GM18867 (cell line): ENCODE data around the gene SSUH2.
"Not testable (repeated sequence)": the region's sequence is repeated elsewhere in the genome, so short reads cannot be mapped to it uniquely, and the experiment has no call there.

Experiments used
- ATAC-seq: cut with Tn5 transposase; IDR thresholded peaks from one replicate; pipeline ENCODE4 v1.9.1; 2021; ENCODE audit warnings: mild to moderate bottlenecking, moderate library complexity; ENCODE audit not compliant: unreplicated experiment

The SSUH2 gene

GRCh38 chr3:8644748-8645390, at the start of gene SSUH2:
SSUH2 (minus strand) TSS chr3:8644798; CDS start chr3:8644758, 40 bp downstream.
- ATAC-seq, result no peak

- ATAC-seq, result not testable (repeated sequence)
These were observed 46.7 kb upstream of the SSUH2 start for GRCh38 chr3:8691295-8691694.

- ATAC-seq, result not testable (repeated sequence)
These were observed 40.4 kb upstream of the SSUH2 start for GRCh38 chr3:8684992-8685391.

DNA sequence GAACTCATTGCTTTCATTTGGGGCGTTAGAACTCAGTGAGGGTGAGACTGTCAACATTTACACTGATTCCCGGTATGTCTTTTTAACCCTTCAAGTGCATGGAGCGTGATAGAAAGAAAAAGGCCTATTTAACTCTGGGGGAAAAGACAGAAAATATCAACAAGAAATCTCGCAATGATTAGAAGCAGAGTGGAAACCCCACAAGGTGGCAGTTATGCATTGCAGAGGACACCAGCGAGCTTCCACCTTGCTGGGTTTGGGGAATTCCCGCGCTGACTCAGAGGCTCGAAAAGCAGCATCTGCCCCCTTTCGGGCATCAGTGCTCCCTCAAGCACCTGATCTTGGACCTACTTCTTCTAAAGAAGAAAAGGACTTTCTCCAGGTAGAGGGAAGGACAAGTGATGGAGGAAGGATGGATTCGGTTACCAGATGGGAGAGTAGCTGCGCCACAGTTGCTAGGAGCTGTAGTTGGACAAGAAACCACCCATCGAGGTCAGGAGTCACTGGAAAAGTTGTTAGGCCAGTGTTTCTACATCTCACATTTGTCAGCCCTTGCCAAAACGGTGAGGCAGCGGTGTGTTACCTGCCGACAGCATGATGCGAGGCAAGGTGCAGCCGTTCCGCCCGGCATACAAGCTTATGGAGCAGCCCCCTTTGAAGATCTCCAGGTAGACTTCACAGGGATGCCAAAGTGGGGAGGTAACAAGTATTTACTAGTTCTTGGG, 38.4 kb upstream of the SSUH2 start:
- ATAC-seq, result not testable (repeated sequence)

DNA sequence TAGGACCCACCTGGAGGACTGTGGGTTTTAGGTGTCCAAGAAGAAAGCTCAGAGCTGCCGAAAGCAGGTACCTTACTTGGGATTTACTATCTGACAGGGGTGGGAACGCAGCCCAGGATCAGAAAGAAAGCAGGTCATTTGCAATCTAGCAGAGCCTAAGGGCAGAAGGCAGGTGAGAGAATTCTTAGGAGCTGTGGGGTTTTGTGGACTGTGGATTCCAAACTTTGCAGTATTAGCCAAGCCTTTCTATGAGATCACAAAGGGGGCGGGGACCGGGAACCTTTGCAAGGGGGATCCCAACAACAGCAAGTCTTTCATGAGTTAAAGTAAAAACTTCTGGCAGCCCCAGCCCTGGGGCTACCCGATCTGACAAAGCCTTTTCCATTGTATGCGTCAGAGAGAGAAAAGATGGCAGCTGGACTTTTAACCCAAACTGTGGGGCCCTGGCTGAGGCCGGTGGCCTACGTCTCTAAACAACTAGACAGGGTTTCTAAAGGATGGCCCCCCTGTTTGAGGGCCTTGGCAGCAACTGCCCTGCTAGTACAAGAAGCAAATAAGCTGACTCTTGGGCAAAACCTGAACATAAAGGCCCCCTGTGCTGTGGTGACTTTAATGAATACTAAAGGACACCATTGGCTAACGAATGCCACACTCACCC, 37.4 kb upstream of the SSUH2 start:
- ATAC-seq, result not testable (repeated sequence)

DNA sequence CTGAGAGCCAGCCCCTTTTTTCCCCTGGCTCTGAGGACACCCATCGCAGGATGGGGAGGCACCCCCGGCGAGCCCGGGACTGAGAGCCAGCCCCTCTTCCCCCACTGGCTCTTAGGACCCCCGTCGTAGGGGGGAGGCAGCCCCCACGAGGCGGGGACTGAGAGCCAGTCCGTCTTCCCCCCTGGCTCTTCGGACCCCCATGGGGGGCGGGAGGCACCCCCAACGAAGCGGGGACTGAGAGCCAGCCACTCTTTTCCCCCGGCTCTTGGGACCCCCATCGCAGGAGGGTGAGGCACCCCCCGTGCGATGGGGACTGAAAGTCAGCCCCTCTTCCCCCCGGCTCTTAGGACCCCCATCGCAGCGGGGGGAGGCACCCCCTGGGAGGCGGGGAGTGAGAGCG, 36.8 kb upstream of the SSUH2 start:
- no peak for ATAC-seq

DNA sequence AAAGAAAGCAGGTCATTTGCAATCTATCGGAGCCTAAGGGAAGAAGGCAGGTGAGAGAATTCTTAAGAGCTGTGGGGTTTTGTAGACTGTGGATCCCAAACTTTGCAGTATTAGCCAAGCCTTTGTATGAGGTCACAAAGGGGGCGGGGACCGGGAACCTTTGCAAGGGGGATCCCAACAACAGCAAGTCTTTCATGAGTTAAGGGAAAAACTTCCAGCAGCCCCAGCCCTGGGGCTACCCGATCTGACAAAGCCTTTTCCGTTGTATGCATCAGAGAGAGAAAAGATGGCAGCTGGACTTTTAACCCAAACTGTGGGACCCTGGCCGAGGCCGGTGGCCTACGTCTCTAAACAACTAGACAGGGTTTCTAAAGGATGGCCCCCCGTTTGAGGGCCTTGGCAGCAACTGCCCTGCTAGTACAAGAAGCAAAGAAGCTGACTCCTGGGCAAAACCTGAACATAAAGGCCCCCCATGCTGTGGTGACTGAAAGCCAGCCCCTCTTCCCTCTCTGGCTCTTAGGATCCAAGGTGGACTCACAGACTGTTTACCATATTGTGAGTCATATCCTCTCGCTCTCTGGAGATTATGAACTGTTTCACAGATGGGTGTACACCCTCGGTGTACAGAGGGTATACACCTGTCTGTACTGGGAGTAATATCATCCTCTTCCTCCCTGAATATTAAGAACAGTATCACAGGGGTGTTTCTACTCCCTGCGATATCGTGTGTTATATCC, 35.4 kb upstream of the SSUH2 start:
- ATAC-seq, result not testable (repeated sequence)

- no peak for ATAC-seq
These were observed 34.2 kb upstream of the SSUH2 start for GRCh38 chr3:8678751-8679150.

GRCh38 chr3:8677258-8677657, 32.7 kb upstream of the SSUH2 start:
- not testable (repeated sequence) for ATAC-seq

DNA sequence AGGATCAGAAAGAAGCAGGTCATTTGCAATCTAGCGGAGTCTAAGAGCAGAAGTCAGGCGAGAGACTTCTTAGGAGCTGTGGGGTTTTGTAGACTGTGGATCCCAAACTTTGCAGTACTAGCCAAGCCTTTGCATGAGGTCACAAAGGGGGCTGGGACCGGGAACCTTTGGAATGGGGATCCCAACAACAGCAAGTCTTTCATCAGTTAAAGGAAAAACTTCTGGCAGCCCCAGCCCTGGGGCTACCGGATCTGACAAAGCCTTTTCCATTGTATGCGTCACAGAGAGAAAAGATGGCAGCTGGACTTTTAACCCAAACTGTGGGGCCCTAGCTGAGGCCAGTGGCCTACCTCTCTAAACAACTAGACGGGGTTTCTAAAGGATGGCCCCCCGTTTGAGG, 31.0 kb upstream of the SSUH2 start:
- not testable (repeated sequence) for ATAC-seq

DNA sequence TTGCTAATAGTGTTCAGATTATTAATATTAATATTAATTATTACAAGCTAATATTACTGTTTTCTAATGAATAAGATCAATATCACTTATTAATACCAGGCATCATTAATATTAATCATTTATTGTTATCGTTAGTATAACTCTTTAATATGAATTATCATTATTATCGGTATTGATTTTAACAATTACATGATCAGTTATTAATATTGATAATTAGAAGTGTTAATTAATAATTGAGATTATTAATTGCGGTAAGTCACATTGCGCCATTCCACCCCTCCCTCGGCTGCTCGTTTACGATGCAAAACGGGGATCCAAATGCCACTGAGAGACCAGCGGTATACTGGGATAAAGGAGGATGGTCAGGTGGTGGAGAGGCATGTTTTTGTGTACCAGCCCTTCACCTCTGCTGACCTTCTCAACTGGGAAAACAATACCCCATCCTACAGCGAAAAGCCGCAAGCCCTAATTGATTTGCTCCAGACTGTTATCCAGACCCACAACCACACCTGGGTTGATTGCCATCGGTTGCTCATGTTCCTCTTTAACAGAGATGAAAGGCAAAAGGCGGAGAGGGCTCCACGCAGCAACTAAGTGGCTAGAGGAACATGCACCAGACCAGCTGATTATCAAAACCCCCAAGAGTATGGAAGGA, 28.6 kb upstream of the SSUH2 start:
- no peak for ATAC-seq

GRCh38 chr3:8669019-8669418, 24.4 kb upstream of the SSUH2 start:
- no peak for ATAC-seq

GRCh38 chr3:8668216-8668615, 23.6 kb upstream of the SSUH2 start:
- ATAC-seq, result no peak

DNA sequence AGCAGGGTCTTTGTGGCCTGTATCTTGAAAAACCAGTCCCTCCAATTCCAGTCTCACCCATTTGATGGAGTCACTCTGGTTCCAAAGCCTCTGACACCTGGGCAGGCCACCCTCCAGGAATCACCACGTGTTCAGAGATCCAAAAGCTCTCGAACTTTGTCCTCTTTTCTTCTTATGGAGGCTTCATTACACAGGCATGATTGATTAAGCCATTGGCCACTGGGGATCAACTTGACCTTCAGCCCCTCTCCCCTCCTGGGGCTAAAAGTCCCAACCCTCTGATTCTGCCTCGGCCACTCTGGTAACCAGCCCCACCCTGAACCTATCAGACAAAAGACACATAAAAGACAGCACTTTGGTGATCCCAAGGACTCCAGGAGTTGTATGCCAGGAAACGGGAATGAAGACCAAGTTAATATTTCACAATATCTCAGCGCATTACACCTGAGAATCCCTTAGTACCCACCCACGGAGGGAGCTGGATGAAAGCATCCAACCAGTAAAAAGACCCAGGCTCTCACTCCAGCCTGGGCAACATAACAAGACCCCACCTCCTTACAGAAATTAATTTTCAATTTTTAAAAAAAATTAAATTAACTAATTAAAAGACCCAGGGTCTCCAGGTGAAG, 23.0 kb upstream of the SSUH2 start:
- no peak for ATAC-seq

DNA sequence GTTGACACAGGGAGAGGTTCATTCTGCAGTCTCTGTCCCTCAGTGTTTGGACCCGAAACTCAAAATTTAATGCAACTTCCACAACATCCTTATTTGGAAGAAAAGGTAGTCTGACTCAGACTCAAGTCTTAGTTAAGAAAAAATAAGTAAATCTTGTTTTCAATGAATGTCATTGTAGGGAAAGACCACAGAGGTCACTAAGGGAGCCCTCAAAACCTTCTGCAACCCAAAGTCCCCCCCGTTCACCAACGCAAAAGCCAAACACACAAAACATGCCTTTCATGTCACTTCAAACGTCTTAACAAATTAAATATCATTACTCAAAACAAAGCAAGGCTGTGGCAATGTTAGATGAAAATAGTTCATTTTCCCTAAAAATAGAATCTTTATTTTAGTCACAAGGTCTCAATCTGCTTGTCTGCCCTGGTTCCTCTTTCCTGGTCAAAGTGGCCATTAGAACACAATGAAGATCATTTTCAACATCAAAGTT, 20.9 kb upstream of the SSUH2 start:
- peak; percentile 69 for ATAC-seq

DNA sequence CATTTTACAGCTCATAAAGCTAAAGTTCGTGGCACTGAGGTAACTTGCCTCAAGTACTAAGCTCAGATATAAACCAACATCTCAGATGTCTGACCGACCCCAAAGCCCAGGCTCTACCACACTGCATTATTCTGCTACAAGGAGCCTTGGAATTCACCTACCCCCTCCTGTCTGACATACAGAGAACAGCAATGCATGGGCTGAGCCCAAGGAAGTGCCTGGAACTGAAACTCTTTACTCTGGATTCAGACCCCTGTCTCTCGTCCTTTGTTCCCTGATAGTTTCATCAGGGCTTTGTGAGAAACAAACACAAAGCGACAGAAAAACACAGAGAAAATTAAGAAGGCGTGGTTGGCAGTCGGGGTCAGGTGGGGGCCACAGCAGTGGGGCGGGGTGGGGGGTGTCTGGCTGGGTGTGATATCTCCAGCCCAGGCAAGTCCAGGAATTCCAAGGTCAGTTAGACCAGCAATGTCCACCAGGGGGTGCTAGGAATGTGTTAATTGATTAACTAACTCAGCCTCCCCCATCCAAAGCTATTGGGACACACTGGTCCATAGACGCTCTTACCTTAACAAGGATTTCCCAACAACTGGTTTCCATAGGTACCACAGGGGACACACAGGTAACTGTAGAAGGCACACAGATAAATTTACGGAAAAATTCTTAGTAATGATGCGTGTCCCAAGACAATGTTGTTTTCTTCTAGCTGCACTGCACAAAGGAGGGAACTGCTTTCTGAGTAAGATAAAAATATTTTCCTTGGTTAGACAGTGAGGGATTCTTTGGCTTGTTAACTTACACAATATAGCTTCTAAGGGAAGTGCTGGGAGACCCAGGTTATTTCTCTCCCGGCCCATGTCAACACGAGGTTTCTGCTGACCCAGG, 18.8 kb upstream of the SSUH2 start:
- ATAC-seq, result no peak

DNA sequence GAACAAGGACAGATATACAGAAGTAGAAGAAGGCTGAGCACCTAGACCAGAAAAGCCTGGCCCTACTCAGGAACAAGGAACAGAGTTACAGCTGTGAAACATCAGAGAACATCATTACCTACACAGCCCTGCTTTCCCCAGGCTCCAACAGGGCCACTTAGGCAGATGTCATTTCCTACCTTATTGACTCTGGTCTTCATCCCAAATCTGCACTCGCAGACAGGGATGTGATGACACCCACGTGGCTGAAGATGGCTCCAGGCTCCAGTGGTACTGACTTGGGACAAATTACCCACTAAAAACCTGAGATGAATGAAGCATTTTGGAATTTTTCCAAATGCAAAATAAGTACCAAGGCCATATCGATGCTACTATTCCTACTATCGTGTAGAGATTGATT, 18.0 kb upstream of the SSUH2 start:
- ATAC-seq, result no peak

GRCh38 chr3:8660175-8661118, 15.8 kb upstream of the SSUH2 start:
- no peak for ATAC-seq
